ENCODE results near the gene RSPH3. TPM values are rescaled to one million over a fixed set of nuclear protein-coding genes. Genes with fewer than 3 reads are reported as not detected.

RSPH3 gene
- total and polyA plus RNA-seq, 2 donors from 2014 or later, result 5.5 to 20.2 TPM

GRCh38 chr6:158934157-158934556 is 65.8 kb downstream of the RSPH3 start:
- Histone ChIP-seq H3K27me3 (ENCODE audit: control insufficient read depth, insufficient read depth, low read length) (no peaks in the 10 kb centered on the region), H3K9me3 (ENCODE audit: control insufficient read depth in 2 of 3, insufficient read depth in 1 of 3, low read length in 3 of 3) (no peaks in the 10 kb centered on the region), H3K4me1 (ENCODE audit: control insufficient read depth in 2 of 3, insufficient read depth in 2 of 3, low read depth in 1 of 3, low read length in 3 of 3) (no peaks in the 10 kb centered on the region), H3K27ac (ENCODE audit: low read depth in 2 of 2, low read length in 2 of 2) (no peak overlapping the region), H3K36me3 (ENCODE audit: control insufficient read depth in 2 of 3, insufficient read depth in 3 of 3, low read length in 3 of 3) (no peaks in the 10 kb centered on the region), H3K9ac (ENCODE audit: low read length in 3 of 3) (no peak overlapping the region), H3K4me3 (ENCODE audit: low read length in 3 of 3) (no peak overlapping the region)
- no peak for TF ChIP-seq CTCF (IDR thresholded peaks at IDR 0.05; ENCODE audit: borderline replicate concordance, extremely low read depth, insufficient read depth)
- no peak for DNase-seq
- intact Hi-C loops (cut with DNase I), result no loop called here
- FAIRE-seq, result no peak

- no peak for TF ChIP-seq CTCF (IDR thresholded peaks at IDR 0.05; ENCODE audit: borderline replicate concordance, extremely low read depth, insufficient read depth)
- intact Hi-C loops (cut with DNase I), result no loop called here
Observed at GRCh38 chr6:158933079-158933595, 66.9 kb downstream of the RSPH3 start.

GRCh38 chr6:158928068-158928467 is 71.9 kb downstream of the RSPH3 start:
- DNase-seq, result no peak
- no peaks in the 10 kb centered on the region for H3K36me3 ChIP-seq (ENCODE audit: control insufficient read depth in 2 of 3, insufficient read depth in 3 of 3, low read length in 3 of 3)
- no peak overlapping the region for H3K9ac ChIP-seq (ENCODE audit: low read length in 3 of 3)
- peaks cover 0 to 2% (median 0%) of the 10 kb centered on the region in 3 donors for H3K4me1 ChIP-seq (ENCODE audit: control insufficient read depth in 2 of 3, insufficient read depth in 2 of 3, low read depth in 1 of 3, low read length in 3 of 3)
- no peaks in the 10 kb centered on the region for H3K27me3 ChIP-seq (ENCODE audit: control insufficient read depth, insufficient read depth, low read length)
- no peak for TF ChIP-seq CTCF (IDR thresholded peaks at IDR 0.05; ENCODE audit: borderline replicate concordance, extremely low read depth, insufficient read depth)
- no peaks in the 10 kb centered on the region for H3K9me3 ChIP-seq (ENCODE audit: control insufficient read depth in 2 of 3, insufficient read depth in 1 of 3, low read length in 3 of 3)
- FAIRE-seq, result no peak
- no peak overlapping the region for H3K27ac ChIP-seq (ENCODE audit: low read depth in 2 of 2, low read length in 2 of 2)
- no peak overlapping the region for H3K4me3 ChIP-seq (ENCODE audit: low read length in 3 of 3)
- intact Hi-C loops (cut with DNase I), result no loop called here

More at GRCh38 chr6:158933079-158933595, 66.9 kb downstream of the RSPH3 start:
- Histone ChIP-seq H3K9me3 (ENCODE audit: control insufficient read depth in 2 of 3, insufficient read depth in 1 of 3, low read length in 3 of 3) (no peaks in the 10 kb centered on the region), H3K9ac (ENCODE audit: low read length in 3 of 3) (no peak overlapping the region), H3K4me1 (ENCODE audit: control insufficient read depth in 2 of 3, insufficient read depth in 2 of 3, low read depth in 1 of 3, low read length in 3 of 3) (no peaks in the 10 kb centered on the region), H3K4me3 (ENCODE audit: low read length in 3 of 3) (no peak overlapping the region), H3K27ac (ENCODE audit: low read depth in 2 of 2, low read length in 2 of 2) (no peak overlapping the region), H3K36me3 (ENCODE audit: control insufficient read depth in 2 of 3, insufficient read depth in 3 of 3, low read length in 3 of 3) (no peaks in the 10 kb centered on the region), H3K27me3 (ENCODE audit: control insufficient read depth, insufficient read depth, low read length) (no peaks in the 10 kb centered on the region)
- no peak for FAIRE-seq
- DNase-seq, result no peak

GRCh38 chr6:158926414-158926813 is 73.6 kb downstream of the RSPH3 start:
- Histone ChIP-seq H3K9me3 (ENCODE audit: control insufficient read depth in 2 of 3, insufficient read depth in 1 of 3, low read length in 3 of 3) (no peaks in the 10 kb centered on the region), H3K36me3 (ENCODE audit: control insufficient read depth in 2 of 3, insufficient read depth in 3 of 3, low read length in 3 of 3) (no peaks in the 10 kb centered on the region), H3K4me3 (ENCODE audit: low read length in 3 of 3) (no peak overlapping the region), H3K4me1 (ENCODE audit: control insufficient read depth in 2 of 3, insufficient read depth in 2 of 3, low read depth in 1 of 3, low read length in 3 of 3) (peaks cover 0 to 2% (median 0%) of the 10 kb centered on the region in 3 donors), H3K9ac (ENCODE audit: low read length in 3 of 3) (no peak overlapping the region), H3K27me3 (ENCODE audit: control insufficient read depth, insufficient read depth, low read length) (no peaks in the 10 kb centered on the region), H3K27ac (ENCODE audit: low read depth in 2 of 2, low read length in 2 of 2) (no peak overlapping the region)
- no peak for TF ChIP-seq CTCF (IDR thresholded peaks at IDR 0.05; ENCODE audit: borderline replicate concordance, extremely low read depth, insufficient read depth)
- intact Hi-C loops (cut with DNase I), result no loop called here
- DNase-seq (no peak), FAIRE-seq (no peak)

Measured in kidney (tissue), 14 donors.